Endothelial cell (in vitro differentiated cells): ENCODE measurements around the gene CPE. TPM values are rescaled to one million over a fixed set of nuclear protein-coding genes. Genes with fewer than 3 reads are reported as not detected.
A peak's percentile ranks its signal among the peaks of the same experiment; 100 is the strongest.
"Not testable (repeated sequence)": the region's sequence is repeated elsewhere in the genome, so short reads cannot be mapped to it uniquely, and the experiment has no call there.

Experiments
- DNase-seq: peaks from one replicate; pipeline ENCODE4 v3.0.0; 2021; ENCODE audit warnings: low spot score
- H3K27ac Mint-ChIP-seq: one replicate; pipeline ENCODE4 v1.8.0; 2021; ENCODE audit warnings: mixed read lengths, inconsistent platforms; ENCODE audit not compliant: unreplicated experiment
- H3K27me3 Mint-ChIP-seq: one replicate; pipeline ENCODE4 v1.8.0; 2021; ENCODE audit warnings: mild to moderate bottlenecking, moderate library complexity, mixed read lengths, inconsistent platforms; ENCODE audit not compliant: unreplicated experiment
- H3K36me3 Mint-ChIP-seq: one replicate; pipeline ENCODE4 v1.8.0; 2021; ENCODE audit warnings: mild to moderate bottlenecking, low read depth, mixed read lengths, inconsistent platforms; ENCODE audit not compliant: unreplicated experiment
- H3K4me1 Mint-ChIP-seq: one replicate; pipeline ENCODE4 v1.8.0; 2021; ENCODE audit warnings: mild to moderate bottlenecking, mixed read lengths, inconsistent platforms; ENCODE audit not compliant: unreplicated experiment
- H3K4me3 Mint-ChIP-seq: one replicate; pipeline ENCODE4 v1.8.0; 2021; ENCODE audit warnings: mild to moderate bottlenecking, mixed read lengths, inconsistent platforms; ENCODE audit not compliant: unreplicated experiment
- H3K9me3 Mint-ChIP-seq: one replicate; pipeline ENCODE4 v1.8.0; 2021; ENCODE audit warnings: mixed read lengths, inconsistent platforms; ENCODE audit not compliant: unreplicated experiment
- CTCF ChIP-seq: fragments of 200-600 bp; sonication (generic); IDR thresholded peaks from one replicate; pipeline ENCODE4 v1.5.0; 2021; ENCODE audit warnings: antibody characterized with exemption; ENCODE audit not compliant: unreplicated experiment
- total RNA-seq: library from RNA; stranded (reverse); fragmentation: NEBNext Ultra II Directional; extraction: Animal tissue kit (Norgen Biotek cat#: 25700); gene quantifications from one replicate; pipeline ENCODE4 v1.2.1, GENCODE V29; 2021; ENCODE audit not compliant: unreplicated experiment

CPE gene
- total RNA-seq, 1 donor from 2014 or later: 2.3 TPM

DNA sequence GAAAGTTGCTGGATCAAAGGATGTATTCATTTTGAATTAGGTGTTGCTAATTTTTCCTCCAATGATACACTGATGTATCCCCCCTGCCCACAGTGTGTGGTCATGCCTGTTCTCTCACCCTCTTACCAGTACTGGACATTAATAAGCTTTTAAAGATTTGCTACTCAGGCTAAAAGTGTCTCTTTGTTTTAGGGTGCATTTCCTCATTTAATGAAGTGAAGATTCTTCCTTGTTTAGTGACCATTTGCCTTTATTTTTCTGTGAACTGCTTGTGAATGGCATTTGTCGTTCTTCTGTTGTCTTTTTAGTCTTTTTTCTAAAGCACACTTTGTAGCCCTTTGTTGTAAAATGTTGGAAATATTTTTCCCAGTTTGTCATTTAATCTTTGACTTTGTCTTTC is 46.3 kb upstream of the CPE start:
- H3K4me3 Mint-ChIP-seq: peak overlapping the region; percentile 88
- peak overlapping the region; percentile 72 for H3K27ac Mint-ChIP-seq
- no peaks in the 10 kb centered on the region for H3K27me3 Mint-ChIP-seq
- no peak for DNase-seq
- H3K9me3 Mint-ChIP-seq: no peaks in the 10 kb centered on the region
- no peak for TF ChIP-seq CTCF
- H3K36me3 Mint-ChIP-seq: peaks cover 13% of the 10 kb centered on the region
- peaks cover 25% of the 10 kb centered on the region for H3K4me1 Mint-ChIP-seq

DNA sequence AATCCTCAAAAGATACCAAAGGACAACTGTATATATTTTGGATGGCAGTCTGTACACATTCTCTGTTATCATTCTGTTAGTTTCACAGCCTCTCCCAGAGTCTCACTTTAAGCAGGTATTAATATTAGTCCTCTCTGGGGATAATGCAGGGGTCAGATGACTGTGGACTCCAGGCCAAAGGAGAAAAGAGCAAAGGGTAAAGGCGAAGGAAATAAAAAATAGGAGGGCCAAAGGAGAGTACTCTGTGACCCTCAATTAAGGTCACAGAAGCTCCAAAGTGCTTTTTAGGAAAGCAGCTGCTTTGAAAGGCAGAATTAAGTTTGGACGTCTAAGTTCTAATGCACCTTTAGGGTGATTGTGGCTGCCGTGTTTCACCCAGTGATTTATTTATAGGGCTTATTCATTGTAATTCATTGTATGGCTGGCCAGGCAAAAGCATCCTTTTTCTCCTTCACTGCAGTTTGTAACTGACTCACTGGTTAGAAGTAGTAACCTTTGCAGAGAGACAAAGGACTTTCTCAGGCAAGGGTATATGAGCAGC is 43.6 kb upstream of the CPE start:
- no peaks in the 10 kb centered on the region for H3K9me3 Mint-ChIP-seq
- H3K4me3 Mint-ChIP-seq: no peak overlapping the region
- H3K36me3 Mint-ChIP-seq: peaks cover 13% of the 10 kb centered on the region
- peaks cover 25% of the 10 kb centered on the region for H3K4me1 Mint-ChIP-seq
- H3K27me3 Mint-ChIP-seq: no peaks in the 10 kb centered on the region
- no peak for TF ChIP-seq CTCF
- H3K27ac Mint-ChIP-seq: no peak overlapping the region
- no peak for DNase-seq

DNA sequence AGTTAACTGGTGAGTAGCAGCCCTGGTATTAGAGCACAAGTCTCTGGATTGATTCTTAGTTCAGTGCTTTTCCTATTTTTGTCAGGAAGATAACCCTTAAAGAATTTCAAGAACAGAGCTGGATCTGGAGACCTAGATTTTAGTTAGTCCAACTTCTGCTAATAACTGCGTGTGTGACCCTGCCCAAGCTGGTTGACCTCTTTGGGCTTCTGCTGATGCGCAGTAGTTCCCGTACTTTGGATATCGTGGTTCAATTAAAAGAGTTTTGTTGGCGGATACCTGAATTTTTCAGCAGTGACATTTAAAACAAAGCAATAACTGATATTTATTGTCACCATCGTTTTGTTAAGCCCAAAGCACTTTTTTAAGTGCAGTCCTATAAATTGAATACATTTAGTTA is 42.1 kb upstream of the CPE start:
- H3K4me3 Mint-ChIP-seq: no peak overlapping the region
- no peak for TF ChIP-seq CTCF
- H3K27me3 Mint-ChIP-seq: no peaks in the 10 kb centered on the region
- peaks cover 12% of the 10 kb centered on the region for H3K4me1 Mint-ChIP-seq
- H3K27ac Mint-ChIP-seq: no peak overlapping the region
- peaks cover 7% of the 10 kb centered on the region for H3K36me3 Mint-ChIP-seq
- no peaks in the 10 kb centered on the region for H3K9me3 Mint-ChIP-seq
- DNase-seq: no peak

DNA sequence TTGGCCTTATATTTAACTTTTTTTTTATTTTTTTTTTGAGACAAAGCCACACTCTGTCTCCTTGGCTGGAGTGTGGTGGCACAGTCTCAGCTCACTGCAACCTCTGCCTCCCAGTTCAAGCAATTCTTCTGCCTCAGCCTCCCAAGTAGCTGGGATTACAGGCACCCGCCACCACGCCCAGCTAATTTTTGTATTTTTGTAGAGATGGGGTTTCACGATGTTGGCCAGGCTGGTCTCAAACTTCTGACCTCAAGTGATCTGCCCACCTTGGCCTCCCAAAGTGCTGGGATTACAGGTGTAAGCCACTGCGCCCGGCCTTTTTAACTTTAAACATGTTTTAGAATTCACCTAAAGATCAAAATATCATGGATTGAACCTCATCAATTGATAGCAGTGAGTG is 36.5 kb upstream of the CPE start:
- H3K4me1 Mint-ChIP-seq, H3K27ac Mint-ChIP-seq, DNase-seq, H3K9me3 Mint-ChIP-seq, H3K27me3 Mint-ChIP-seq, H3K36me3 Mint-ChIP-seq, H3K4me3 Mint-ChIP-seq: not testable (repeated sequence)

- no peak overlapping the region for H3K27ac Mint-ChIP-seq
- H3K4me3 Mint-ChIP-seq: no peak overlapping the region
- DNase-seq: no peak
- no peaks in the 10 kb centered on the region for H3K4me1 Mint-ChIP-seq
- no peaks in the 10 kb centered on the region for H3K27me3 Mint-ChIP-seq
- no peaks in the 10 kb centered on the region for H3K36me3 Mint-ChIP-seq
- H3K9me3 Mint-ChIP-seq: no peaks in the 10 kb centered on the region
- TF ChIP-seq CTCF: no peak
Measured at GRCh38 chr4:165343353-165344191, 35.2 kb upstream of the CPE start.
